HT-29 (cell line): ENCODE measurements around the gene LDB2. TPM values are rescaled to one million over a fixed set of nuclear protein-coding genes. Genes with fewer than 3 reads are reported as not detected.

ENCODE experiments used
- DNase-seq: peaks from one replicate; pipeline ENCODE4 v3.0.0-alpha.2; 2015; ENCODE audit warnings: low spot score
- total RNA-seq: library from RNA; depleted of rRNA; stranded (reverse); fragments of >200 nt; shearing (Covaris generic); gene quantifications from 2 replicates; pipeline ENCODE4 v1.2.3, GENCODE V29; 2014

Gene LDB2
- total RNA-seq, 1 experiment from 2014 or later: not detected

- no peak for DNase-seq
These were observed 54.5 kb downstream of the LDB2 start for GRCh38 chr4:16843831-16844508.

GRCh38 chr4:16838226-16838875 is 60.1 kb downstream of the LDB2 start:
- DNase-seq: no peak

GRCh38 chr4:16837475-16837874 is 61.0 kb downstream of the LDB2 start:
- no peak for DNase-seq

GRCh38 chr4:16836324-16836723 is 62.1 kb downstream of the LDB2 start:
- no peak for DNase-seq

- no peak for DNase-seq
These were observed 62.7 kb downstream of the LDB2 start for GRCh38 chr4:16835597-16836247.

GRCh38 chr4:16834814-16835213 is 63.6 kb downstream of the LDB2 start:
- DNase-seq: no peak

GRCh38 chr4:16833722-16834121 is 64.7 kb downstream of the LDB2 start:
- DNase-seq: no peak

- DNase-seq: no peak
These were observed 68.4 kb downstream of the LDB2 start for GRCh38 chr4:16830081-16830480.

GRCh38 chr4:16827794-16828724 is 70.4 kb downstream of the LDB2 start:
- DNase-seq: no peak

- DNase-seq: no peak
These were observed 71.4 kb downstream of the LDB2 start for GRCh38 chr4:16827045-16827444.

- no peak for DNase-seq
These were observed 72.0 kb downstream of the LDB2 start for GRCh38 chr4:16826406-16826910.

- DNase-seq: peak; percentile 2
These were observed 74.1 kb downstream of the LDB2 start for GRCh38 chr4:16824278-16824806.

GRCh38 chr4:16820329-16820728 is 78.1 kb downstream of the LDB2 start:
- no peak for DNase-seq

GRCh38 chr4:16819652-16820051 is 78.8 kb downstream of the LDB2 start:
- DNase-seq: no peak

GRCh38 chr4:16818005-16818404 is 80.4 kb downstream of the LDB2 start:
- no peak for DNase-seq

- no peak for DNase-seq
These were observed 81.2 kb downstream of the LDB2 start for GRCh38 chr4:16817286-16817685.

GRCh38 chr4:16814361-16814760 is 84.1 kb downstream of the LDB2 start:
- no peak for DNase-seq

GRCh38 chr4:16812041-16812440 is 86.4 kb downstream of the LDB2 start:
- no peak for DNase-seq

GRCh38 chr4:16809943-16810342 is 88.5 kb downstream of the LDB2 start:
- DNase-seq: no peak

- DNase-seq: no peak
These were observed 89.4 kb downstream of the LDB2 start for GRCh38 chr4:16809064-16809463.

- DNase-seq: no peak
These were observed 91.1 kb downstream of the LDB2 start for GRCh38 chr4:16807355-16807754.
